Activated T-cell treated with anti-CD3 and anti-CD28 coated beads, Interleukin-2, amount 50 U/mL, for 4 hours (primary cell): ENCODE measurements around the gene KDM6B. TPM values are rescaled to one million over a fixed set of nuclear protein-coding genes. Genes with fewer than 3 reads are reported as not detected.
"Not testable (repeated sequence)": the region's sequence is repeated elsewhere in the genome, so short reads cannot be mapped to it uniquely, and the experiment has no call there.

Experiments
- ATAC-seq, 2 donors: fragments of 200-7000 bp; cut with Tn5 transposase; one replicate each; pipeline ENCODE4 v1.10.0; 2021
- DNase-seq: peaks from one replicate; pipeline ENCODE4 v3.0.0-alpha.2; 2020
- H3K27me3 Mint-ChIP-seq: one replicate; pipeline ENCODE4 v1.8.0; 2021; ENCODE audit warnings: low read depth, mixed read lengths
- H3K36me3 Mint-ChIP-seq: one replicate; pipeline ENCODE4 v1.8.0; 2022; ENCODE audit warnings: mixed read lengths; ENCODE audit not compliant: insufficient read depth
- H3K4me1 Mint-ChIP-seq: one replicate; pipeline ENCODE4 v1.8.0; 2021; ENCODE audit warnings: low read depth, mixed read lengths
- H3K4me3 Mint-ChIP-seq: one replicate; pipeline ENCODE4 v1.8.0; 2021; ENCODE audit warnings: mild to moderate bottlenecking, moderate library complexity, mixed read lengths
- H3K9me3 Mint-ChIP-seq: one replicate; pipeline ENCODE4 v1.8.0; 2021; ENCODE audit warnings: mixed read lengths
- total RNA-seq, 3 donors: library from RNA; stranded (reverse); gene quantifications; one replicate each; pipeline ENCODE4 v1.2.1, GENCODE V29; 2021

The KDM6B gene
- 100 to 1,000 TPM; 187 to 226 (median 206) TPM for total RNA-seq

- DNase-seq (peak; percentile 82), ATAC-seq (peak; percentile 66 to 68)
- peak within 1 kb of the TSS; percentile 93 for H3K4me3 Mint-ChIP-seq
- no peaks in the 10 kb centered on the region for H3K36me3 Mint-ChIP-seq
- peaks cover 6% of the 10 kb centered on the region for H3K27me3 Mint-ChIP-seq
- H3K4me1 Mint-ChIP-seq, result peaks cover 32% of the 10 kb centered on the region
- no peaks in the 10 kb centered on the region for H3K9me3 Mint-ChIP-seq
Measured at GRCh38 chr17:7833795-7834541, at the start of gene KDM6B. Gene KDM6B (plus strand): TSS chr17:7834217. CDS start chr17:7845555, 11,338 bp downstream.

- peaks cover 11% of the 10 kb centered on the region for H3K27me3 Mint-ChIP-seq
- H3K4me3 Mint-ChIP-seq, result no peak overlapping the region
- DNase-seq, result no peak
- H3K4me1 Mint-ChIP-seq, result no peaks in the 10 kb centered on the region
- H3K9me3 Mint-ChIP-seq, result no peaks in the 10 kb centered on the region
- ATAC-seq, result no peak
- no peaks in the 10 kb centered on the region for H3K36me3 Mint-ChIP-seq
Measured at GRCh38 chr17:7786866-7787265, 47.2 kb upstream of the KDM6B start.

DNA sequence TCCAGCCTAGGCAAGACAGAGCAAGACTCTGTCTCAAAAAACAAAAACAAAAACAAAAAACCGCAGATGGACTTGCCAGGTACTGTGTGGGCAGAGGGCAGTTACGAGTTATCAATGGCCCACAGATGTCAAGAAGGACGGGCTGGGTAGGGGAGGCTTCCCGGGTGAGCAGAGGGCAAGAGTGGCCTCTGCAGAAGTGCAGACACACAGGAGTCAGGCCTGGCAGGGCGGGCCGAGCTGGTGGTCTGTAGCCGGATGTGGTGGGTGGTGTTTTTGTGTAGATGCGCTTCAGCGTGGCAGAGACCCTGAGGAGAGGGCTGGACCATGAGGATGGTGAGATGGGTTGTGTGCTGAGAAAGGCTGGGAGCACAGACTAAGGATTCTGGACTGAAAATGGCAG is 44.9 kb upstream of the KDM6B start:
- ATAC-seq, result no peak
- Mint-ChIP-seq H3K36me3 (no peaks in the 10 kb centered on the region), H3K4me3 (no peak overlapping the region), H3K27me3 (peaks cover 1% of the 10 kb centered on the region), H3K4me1 (no peaks in the 10 kb centered on the region), H3K9me3 (no peaks in the 10 kb centered on the region)
- DNase-seq, result no peak

GRCh38 chr17:7790150-7790549 is 43.9 kb upstream of the KDM6B start:
- no peaks in the 10 kb centered on the region for H3K36me3 Mint-ChIP-seq
- H3K4me3 Mint-ChIP-seq, result no peak overlapping the region
- no peak for ATAC-seq
- H3K4me1 Mint-ChIP-seq, result no peaks in the 10 kb centered on the region
- H3K27me3 Mint-ChIP-seq, result peaks cover 4% of the 10 kb centered on the region
- DNase-seq, result no peak
- H3K9me3 Mint-ChIP-seq, result no peaks in the 10 kb centered on the region

GRCh38 chr17:7792611-7793010 is 41.4 kb upstream of the KDM6B start:
- DNase-seq, result no peak
- ATAC-seq, result no peak
- no peaks in the 10 kb centered on the region for H3K9me3 Mint-ChIP-seq
- H3K4me1 Mint-ChIP-seq, result no peaks in the 10 kb centered on the region
- H3K27me3 Mint-ChIP-seq, result peaks cover 6% of the 10 kb centered on the region
- no peak overlapping the region for H3K4me3 Mint-ChIP-seq
- H3K36me3 Mint-ChIP-seq, result no peaks in the 10 kb centered on the region

DNA sequence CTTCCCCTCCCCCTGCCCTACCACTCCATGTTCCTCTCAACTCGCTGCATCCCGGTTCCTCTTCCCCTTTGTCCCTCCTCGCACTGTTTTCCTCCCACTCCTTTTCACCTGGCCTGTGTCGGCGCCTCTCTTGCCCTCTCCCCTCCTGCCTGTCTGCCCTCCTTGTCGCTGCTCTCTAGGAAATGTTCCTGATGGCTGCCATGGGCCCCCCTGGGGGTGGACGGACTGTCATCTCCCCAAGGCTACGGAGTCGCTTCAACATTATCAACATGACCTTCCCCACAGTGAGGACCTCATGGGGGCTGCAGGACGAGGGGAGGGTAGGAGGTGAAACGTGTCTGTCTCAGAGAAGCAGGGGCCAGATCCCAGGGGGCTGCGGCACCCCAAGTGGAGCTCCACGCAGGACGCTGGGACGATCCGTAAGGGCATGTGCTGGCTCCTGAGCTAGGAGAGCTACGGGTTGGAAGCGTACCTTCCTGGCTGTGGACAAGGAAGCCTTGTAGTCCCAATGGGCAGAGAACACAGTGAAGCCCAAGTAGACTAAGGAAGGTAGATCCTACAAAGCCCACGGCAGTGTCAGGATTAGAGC is 39.8 kb upstream of the KDM6B start:
- no peaks in the 10 kb centered on the region for H3K36me3 Mint-ChIP-seq
- DNase-seq (no peak), ATAC-seq (no peak)
- H3K4me3 Mint-ChIP-seq, result no peak overlapping the region
- H3K4me1 Mint-ChIP-seq, result no peaks in the 10 kb centered on the region
- H3K9me3 Mint-ChIP-seq, result no peaks in the 10 kb centered on the region
- peaks cover 6% of the 10 kb centered on the region for H3K27me3 Mint-ChIP-seq

- H3K27me3 Mint-ChIP-seq, result peaks cover 8% of the 10 kb centered on the region
- no peaks in the 10 kb centered on the region for H3K4me1 Mint-ChIP-seq
- no peaks in the 10 kb centered on the region for H3K9me3 Mint-ChIP-seq
- H3K4me3 Mint-ChIP-seq, result no peak overlapping the region
- H3K36me3 Mint-ChIP-seq, result no peaks in the 10 kb centered on the region
- DNase-seq, result no peak
- no peak for ATAC-seq
Measured at GRCh38 chr17:7797976-7798375, 36.0 kb upstream of the KDM6B start.

DNA sequence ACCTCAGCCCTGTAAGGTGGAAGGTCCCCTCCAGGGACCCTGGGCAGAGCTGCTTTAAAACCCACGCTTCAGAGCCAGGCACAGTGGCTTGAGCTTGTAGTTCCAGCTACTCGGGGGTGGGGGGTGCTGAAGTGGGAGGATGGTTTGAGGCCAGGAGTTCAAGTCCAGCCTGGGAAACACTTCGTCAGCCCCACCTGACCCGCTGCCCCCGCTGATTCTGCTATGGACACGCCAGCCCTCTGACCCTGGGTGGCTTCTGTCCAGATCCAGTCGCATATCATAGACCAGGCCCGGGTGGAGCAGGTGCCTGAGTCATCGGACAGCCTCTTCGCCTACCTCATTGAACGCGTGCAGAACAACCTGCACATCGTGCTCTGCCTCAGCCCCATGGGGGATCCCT is 35.2 kb upstream of the KDM6B start:
- Mint-ChIP-seq H3K9me3 (no peaks in the 10 kb centered on the region), H3K4me1 (no peaks in the 10 kb centered on the region), H3K36me3 (no peaks in the 10 kb centered on the region), H3K4me3 (no peak overlapping the region), H3K27me3 (peaks cover 16% of the 10 kb centered on the region)
- ATAC-seq (no peak), DNase-seq (no peak)

DNA sequence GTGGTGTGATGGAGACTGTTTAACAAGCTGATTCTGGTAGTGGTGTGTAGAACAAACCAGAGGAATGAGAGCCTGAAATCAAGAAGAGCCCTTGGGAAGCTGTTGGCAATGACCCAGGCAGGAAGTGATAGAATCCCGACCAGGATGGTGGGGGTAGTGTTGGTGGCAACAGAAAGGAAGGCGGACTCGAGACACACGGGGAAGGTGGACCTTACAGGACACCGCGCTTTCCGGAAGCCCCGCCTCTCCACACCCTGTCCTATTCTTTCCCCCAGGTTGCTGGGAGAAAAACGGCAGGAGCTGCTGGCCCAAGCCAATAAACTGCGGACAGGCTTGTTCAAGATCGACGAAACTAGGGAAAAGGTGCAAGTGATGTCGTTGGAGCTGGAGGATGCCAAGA is 30.0 kb upstream of the KDM6B start:
- no peaks in the 10 kb centered on the region for H3K9me3 Mint-ChIP-seq
- DNase-seq, result no peak
- peaks cover 31% of the 10 kb centered on the region for H3K27me3 Mint-ChIP-seq
- H3K4me1 Mint-ChIP-seq, result no peaks in the 10 kb centered on the region
- no peak for ATAC-seq
- no peaks in the 10 kb centered on the region for H3K36me3 Mint-ChIP-seq
- no peak overlapping the region for H3K4me3 Mint-ChIP-seq

DNA sequence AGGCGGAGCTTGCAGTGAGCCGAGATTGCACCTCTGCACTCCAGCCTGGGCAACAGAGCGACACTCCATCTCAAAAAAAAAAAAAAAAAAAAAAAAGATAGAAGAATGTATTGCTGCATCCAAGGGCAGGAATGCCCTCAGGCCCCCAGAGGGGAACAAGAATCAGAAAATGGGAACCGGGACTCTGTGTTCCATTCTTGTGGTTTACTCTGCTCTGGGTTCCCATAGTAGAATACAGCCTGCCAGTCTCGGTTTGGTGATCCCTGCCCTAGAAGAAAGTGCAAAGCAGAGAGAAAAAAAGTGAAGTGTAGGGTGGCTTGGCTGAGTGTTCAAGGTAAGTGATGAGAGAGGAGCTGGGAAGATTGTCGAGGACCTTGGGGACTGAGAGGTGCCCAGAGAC is 27.4 kb upstream of the KDM6B start:
- DNase-seq (no peak), ATAC-seq (no peak)
- H3K36me3 Mint-ChIP-seq, result no peaks in the 10 kb centered on the region
- H3K9me3 Mint-ChIP-seq, result no peaks in the 10 kb centered on the region
- peaks cover 37% of the 10 kb centered on the region for H3K27me3 Mint-ChIP-seq
- H3K4me3 Mint-ChIP-seq, result no peak overlapping the region
- no peaks in the 10 kb centered on the region for H3K4me1 Mint-ChIP-seq

DNA sequence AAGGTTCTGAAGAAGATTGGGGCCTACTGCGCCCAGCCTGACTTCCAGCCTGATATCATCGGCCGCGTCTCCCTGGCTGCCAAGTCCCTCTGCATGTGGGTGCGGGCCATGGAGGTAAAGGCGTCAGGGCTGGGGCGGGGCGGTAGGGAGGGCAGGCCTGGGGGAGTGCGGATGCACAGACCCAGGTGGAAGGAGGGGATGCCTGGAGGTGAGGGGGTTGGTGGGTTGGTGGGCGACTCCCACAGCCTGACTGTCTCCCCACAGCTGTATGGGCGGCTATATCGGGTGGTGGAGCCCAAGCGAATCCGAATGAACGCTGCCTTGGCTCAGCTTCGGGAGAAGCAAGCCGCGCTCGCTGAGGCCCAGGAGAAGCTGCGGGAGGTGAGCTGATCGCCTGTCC is 26.8 kb upstream of the KDM6B start:
- ATAC-seq (no peak), DNase-seq (no peak)
- Mint-ChIP-seq H3K27me3 (peaks cover 37% of the 10 kb centered on the region), H3K4me1 (no peaks in the 10 kb centered on the region), H3K36me3 (no peaks in the 10 kb centered on the region), H3K9me3 (no peaks in the 10 kb centered on the region), H3K4me3 (no peak overlapping the region)

DNA sequence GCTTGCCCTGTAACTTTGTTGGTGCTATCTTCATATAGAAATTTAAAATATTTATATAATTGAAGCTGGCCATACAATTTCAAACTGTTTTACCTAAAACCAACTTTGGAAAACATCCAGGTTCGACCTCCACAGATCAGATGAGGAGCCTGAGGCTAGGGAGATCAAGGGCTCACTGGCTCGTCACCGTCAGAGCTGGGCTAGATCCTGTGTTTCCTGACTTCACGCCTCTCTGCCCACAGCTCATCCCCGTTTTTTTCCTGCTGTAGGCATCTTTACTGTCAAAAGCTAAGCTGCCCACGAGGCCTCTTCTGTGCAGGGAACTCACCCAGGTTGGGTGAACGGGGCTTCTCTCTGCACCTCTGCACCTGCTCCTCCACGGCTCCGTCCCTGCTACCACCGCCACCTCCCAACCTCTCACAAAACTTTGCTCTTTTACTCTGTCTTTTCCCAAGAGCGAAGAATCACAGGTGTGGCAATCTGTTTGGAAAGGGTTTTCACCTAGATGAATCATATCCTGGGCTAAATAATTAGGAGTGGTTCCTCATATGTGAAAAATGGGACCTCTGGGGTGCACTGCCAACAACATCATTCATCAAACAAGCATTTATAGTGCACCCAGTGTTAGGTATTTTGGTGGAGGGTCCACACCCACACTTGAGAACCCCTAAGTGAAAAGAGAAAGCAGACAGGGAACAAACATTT is 24.8 kb upstream of the KDM6B start:
- Mint-ChIP-seq H3K36me3 (no peaks in the 10 kb centered on the region), H3K4me3 (no peak overlapping the region), H3K27me3 (peaks cover 24% of the 10 kb centered on the region)

DNA sequence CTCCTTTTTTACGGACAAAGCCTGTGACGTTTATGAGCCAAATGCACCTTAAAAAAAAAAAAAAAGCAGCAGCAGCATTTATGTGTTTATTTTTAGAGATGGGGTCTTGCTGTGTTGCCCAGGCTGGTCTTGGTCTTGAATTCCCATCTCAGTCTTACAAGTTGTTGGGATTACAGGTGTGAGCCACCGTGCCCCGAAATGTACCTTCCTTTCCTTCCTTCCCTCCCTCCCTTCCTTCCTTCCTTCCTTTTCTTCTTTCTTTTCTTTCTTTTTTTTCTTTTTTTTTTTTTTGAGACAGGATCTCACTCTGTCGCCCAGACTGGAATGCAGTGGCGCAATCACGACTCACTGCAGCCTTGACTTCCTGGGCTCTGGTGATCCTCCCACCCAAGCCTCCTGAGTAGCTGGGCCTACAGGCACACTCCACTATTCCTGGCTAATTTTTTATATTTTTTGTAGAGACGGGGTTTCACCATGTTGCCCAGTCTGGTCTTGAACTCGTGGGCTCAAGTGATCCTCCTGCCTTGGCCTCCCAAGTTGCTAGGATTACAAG is 24.1 kb upstream of the KDM6B start:
- DNase-seq, ATAC-seq, H3K9me3 Mint-ChIP-seq, H3K4me1 Mint-ChIP-seq, H3K4me3 Mint-ChIP-seq, H3K36me3 Mint-ChIP-seq: not testable (repeated sequence)
- H3K27me3 Mint-ChIP-seq, result peaks cover 26% of the 10 kb centered on the region

More for the DNA sequence above, 24.8 kb upstream of the KDM6B start:
- H3K4me1 Mint-ChIP-seq, result no peaks in the 10 kb centered on the region
- DNase-seq (no peak), ATAC-seq (no peak)
- H3K9me3 Mint-ChIP-seq, result no peaks in the 10 kb centered on the region

DNA sequence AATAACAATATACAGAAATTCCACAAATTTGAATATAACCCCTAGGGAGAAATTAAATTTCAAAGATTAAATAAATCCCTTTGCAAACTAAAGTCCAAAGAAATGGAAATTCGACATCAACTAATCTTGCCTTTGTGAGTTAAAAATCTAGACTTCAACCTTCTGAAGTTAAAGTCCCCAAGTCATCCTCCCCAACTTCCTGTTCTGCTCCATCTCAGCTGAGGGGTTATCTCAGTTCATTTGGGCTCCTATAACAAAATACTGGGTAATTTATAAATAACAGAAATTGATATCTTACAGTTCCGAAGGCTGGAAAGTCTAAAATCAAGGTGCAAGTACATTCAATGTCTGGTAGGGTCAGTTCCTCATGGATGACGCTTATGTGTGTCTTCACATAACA is 22.8 kb upstream of the KDM6B start:
- Mint-ChIP-seq H3K4me1 (no peaks in the 10 kb centered on the region), H3K36me3 (no peaks in the 10 kb centered on the region), H3K4me3 (no peak overlapping the region), H3K27me3 (peaks cover 22% of the 10 kb centered on the region), H3K9me3 (no peaks in the 10 kb centered on the region)
- ATAC-seq, result no peak
- DNase-seq, result no peak
